ENCODE data around the gene FHL2.

FHL2 gene

DNA sequence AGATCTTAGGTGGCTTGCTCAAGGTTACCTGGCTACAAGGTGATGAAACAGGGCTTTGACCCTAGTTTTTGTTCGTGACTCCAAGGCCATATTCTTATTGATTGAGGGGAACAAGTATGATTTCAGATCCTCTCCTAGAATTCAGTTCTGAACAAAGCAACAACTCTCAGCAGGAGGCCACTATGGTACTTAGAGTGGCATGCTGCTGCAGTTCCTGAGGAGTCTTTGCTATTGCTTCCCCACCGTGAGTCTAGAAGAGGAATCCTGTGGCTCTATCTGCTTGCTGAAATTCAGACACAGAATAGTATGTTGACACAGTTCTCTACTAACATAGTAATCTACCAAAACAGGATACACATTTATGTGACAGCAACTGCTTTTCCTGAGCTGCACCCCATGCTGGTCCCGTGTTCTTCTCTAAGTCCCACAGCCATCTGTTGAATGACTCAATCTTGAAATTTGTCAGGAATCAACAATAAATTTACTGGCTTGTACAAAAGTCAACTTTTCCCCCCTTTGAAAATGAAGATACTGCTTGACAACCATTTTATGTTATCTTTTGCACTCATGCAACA is 73.4 kb downstream of the FHL2 start:
- Histone ChIP-seq H3K4me2 (peak overlapping the region in 7 of 11 experiments; percentile 2 to 75 (median 66); a peak in 10 of 22 replicates), H3K9me3 (replicated peaks in 1 of 11) (no peaks in the 10 kb centered on the region), H4K20me1 (peaks cover 19 to 82% (median 57%) of the 10 kb centered on the region in 11 experiments; a peak in 19 of 22 replicates), H3K9ac (no peak overlapping the region), H3K27ac (peak overlapping the region in 7 of 11 experiments; percentile 7 to 51 (median 36); a peak in 10 of 22 replicates), H3K4me1 (peaks cover 52 to 61% (median 56%) of the 10 kb centered on the region in 10 experiments), H3K36me3 (peaks cover 10 to 25% (median 17%) of the 10 kb centered on the region in 11 experiments; a peak in 19 of 22 replicates), H3K27me3 (no peaks in the 10 kb centered on the region), H3K4me3 (no peak overlapping the region)
- no peak for TF ChIP-seq Cebpa-rat (IDR thresholded peaks at IDR 0.05)

DNA sequence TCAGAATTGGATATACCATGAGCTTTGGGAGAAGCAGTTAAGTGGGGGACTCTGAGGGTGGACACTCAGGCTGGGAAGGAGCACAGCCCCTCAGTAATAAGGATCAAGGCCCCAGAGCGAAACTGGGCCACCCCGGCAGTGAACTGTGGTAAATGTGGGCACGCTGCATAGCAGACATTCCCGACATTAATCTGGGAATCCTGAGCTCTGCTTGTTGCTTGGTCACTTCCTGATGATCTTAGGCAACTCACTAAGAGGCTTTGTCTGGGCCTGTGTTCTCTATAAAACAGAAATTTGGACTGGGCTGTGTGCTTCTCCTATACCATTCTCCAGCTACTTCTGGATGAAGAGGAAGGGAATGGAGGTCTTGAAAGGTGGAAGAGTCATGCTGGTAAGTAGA is 74.1 kb downstream of the FHL2 start:
- no peaks in the 10 kb centered on the region for H3K27me3 ChIP-seq
- no peak overlapping the region for H3K4me3 ChIP-seq
- H3K27ac ChIP-seq, result peak overlapping the region in 8 of 11 experiments; percentile 7 to 51 (median 30); a peak in 11 of 22 replicates
- H3K4me1 ChIP-seq, result peaks cover 46 to 53% (median 50%) of the 10 kb centered on the region in 10 experiments
- no peaks in the 10 kb centered on the region for H3K9me3 ChIP-seq (replicated peaks in 1 of 11)
- TF ChIP-seq Cebpa-rat (IDR thresholded peaks at IDR 0.05), result no peak
- H4K20me1 ChIP-seq, result peaks cover 25 to 90% (median 64%) of the 10 kb centered on the region in 11 experiments; a peak in 19 of 22 replicates
- 0 out of 22 replicates have a peak overlapping the region, but pooled peaks of 1 of the 11 experiments have one; percentile 12 for H3K9ac ChIP-seq
- H3K4me2 ChIP-seq, result peak overlapping the region; percentile 2 to 75 (median 61); a peak in 17 of 22 replicates
- peaks cover 10 to 25% (median 17%) of the 10 kb centered on the region in 11 experiments; a peak in 19 of 22 replicates for H3K36me3 ChIP-seq

DNA sequence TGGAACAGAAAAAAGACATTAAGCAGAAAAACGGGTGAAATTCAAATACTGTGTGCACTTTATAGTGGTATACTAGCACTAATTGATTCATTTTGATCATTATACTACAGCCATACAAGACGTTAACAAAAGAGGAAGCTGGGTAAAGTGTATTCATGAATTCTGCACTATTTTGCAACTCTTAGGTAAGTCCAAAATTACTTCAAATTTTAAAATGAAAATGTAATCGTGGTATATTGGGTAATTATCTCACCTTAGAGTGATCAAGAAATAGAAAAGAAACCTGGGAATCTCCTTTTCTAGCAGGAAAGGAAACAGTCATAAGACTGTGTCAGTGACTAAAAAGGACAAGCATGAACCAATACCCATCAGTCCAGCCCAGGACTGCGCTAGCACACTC is 74.8 kb downstream of the FHL2 start:
- H3K4me2 ChIP-seq, result peak overlapping the region; percentile 46 to 75 (median 61)
- H3K27me3 ChIP-seq, result no peaks in the 10 kb centered on the region
- H3K9me3 ChIP-seq (replicated peaks in 1 of 11), result no peaks in the 10 kb centered on the region
- no peak overlapping the region for H3K9ac ChIP-seq
- H3K4me1 ChIP-seq, result peaks cover 46 to 53% (median 50%) of the 10 kb centered on the region in 10 experiments
- no peak overlapping the region for H3K4me3 ChIP-seq
- peaks cover 10 to 25% (median 17%) of the 10 kb centered on the region in 11 experiments; a peak in 19 of 22 replicates for H3K36me3 ChIP-seq
- H4K20me1 ChIP-seq, result peaks cover 25 to 90% (median 64%) of the 10 kb centered on the region in 11 experiments; a peak in 19 of 22 replicates
- H3K27ac ChIP-seq, result peak overlapping the region in 5 of 11 experiments; percentile 7 to 51 (median 36); a peak in 8 of 22 replicates
- no peak for TF ChIP-seq Cebpa-rat (IDR thresholded peaks at IDR 0.05)

DNA sequence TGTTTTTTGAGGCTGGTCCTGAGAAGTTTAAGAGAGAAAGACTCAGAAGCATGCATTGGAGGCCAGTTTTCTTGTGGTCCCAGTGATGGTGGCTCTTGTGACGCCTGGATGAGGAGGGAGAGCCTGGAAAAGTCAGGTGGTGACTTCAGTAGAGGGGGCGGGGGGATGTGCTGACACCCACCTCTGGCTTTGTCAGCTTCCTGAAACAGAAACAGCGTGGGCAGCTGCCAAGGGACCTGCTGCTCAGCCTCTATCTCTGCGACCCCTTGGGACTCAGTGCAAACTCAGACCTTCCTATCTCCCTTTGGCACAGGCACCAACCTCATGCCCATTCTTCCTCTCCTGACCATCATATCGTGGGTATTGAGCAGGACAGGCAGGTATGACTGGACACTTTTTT is 75.7 kb downstream of the FHL2 start:
- Histone ChIP-seq H4K20me1 (peaks cover 30 to 95% (median 73%) of the 10 kb centered on the region in 11 experiments; a peak in 19 of 22 replicates), H3K4me2 (peak overlapping the region; percentile 46 to 75 (median 61)), H3K27me3 (no peaks in the 10 kb centered on the region), H3K4me1 (peaks cover 37 to 44% (median 42%) of the 10 kb centered on the region in 10 experiments), H3K36me3 (peaks cover 10 to 25% (median 17%) of the 10 kb centered on the region in 11 experiments; a peak in 19 of 22 replicates), H3K4me3 (no peak overlapping the region), H3K9me3 (replicated peaks in 1 of 11) (no peaks in the 10 kb centered on the region), H3K27ac (peak overlapping the region in 3 of 11 experiments; percentile 7 to 43 (median 24); a peak in 5 of 22 replicates), H3K9ac (no peak overlapping the region)
- TF ChIP-seq Cebpa-rat (IDR thresholded peaks at IDR 0.05), result no peak

DNA sequence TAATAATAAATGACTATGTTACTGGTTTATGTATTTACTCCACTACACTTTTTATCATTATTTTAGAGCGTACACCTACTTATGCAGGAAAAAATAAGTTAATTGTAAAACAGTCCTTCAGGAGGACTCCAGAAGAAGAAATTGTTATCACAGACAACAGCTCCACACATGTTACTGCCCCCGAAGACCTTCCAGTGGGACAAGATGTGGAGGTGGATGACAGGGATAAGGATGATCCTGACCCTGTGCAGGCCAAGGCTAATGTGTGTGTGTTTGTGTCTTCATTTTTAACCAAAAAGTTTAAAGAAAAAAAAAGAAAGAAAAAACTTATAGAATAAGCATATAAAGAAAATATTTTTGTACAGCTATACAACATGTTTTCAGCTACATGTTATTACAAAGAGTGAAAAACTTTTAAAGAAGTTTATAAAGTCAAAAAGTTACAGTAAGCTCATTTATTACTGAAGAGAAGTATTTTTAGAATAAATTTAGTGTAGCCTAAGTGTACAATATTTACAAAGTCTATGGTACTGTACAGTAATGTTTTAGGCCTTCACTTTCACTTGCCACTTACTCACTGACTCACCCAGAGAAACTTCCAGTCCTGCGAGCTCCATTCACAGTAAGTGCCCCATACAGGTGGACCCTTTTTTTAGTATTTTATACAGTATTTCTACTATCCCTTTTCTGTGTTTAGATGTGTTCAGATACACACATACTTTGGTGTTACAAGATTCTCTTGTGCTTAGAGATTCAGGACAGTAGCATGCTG is 76.8 kb downstream of the FHL2 start:
- H3K4me1 ChIP-seq, result peaks cover 30 to 37% (median 33%) of the 10 kb centered on the region in 10 experiments

DNA sequence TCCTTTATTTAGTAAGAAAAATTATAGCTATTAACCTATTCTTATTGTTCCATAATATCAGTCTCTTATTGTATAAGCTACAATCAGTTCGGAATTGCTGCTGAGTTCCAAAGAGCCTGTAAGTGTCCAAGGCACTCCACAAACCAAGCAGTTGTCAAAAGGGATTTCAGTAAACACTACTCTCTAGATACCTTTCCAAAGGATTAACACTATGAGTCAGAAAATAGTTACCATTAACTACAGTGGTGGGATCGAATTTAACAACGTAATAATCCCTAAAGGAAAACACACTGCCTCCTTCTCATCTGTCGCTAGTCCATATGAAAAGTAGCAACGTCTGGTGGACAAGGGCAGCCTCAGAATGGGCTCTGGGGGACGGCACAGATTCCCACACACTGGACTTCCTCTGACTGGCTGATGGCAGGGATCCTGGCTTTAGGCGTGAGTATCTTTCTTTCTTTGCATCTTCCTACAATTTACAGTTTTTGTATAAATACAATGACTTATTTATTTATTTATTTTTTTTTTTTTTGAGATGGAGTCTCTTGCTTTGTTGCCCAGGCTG is 78.1 kb downstream of the FHL2 start:
- Histone ChIP-seq H3K4me2 (no peak overlapping the region), H3K27ac (no peak overlapping the region)

More for the DNA sequence above, 76.8 kb downstream of the FHL2 start:
- Histone ChIP-seq H3K27ac (no peak overlapping the region), H3K9ac (no peak overlapping the region), H3K9me3 (replicated peaks in 1 of 11) (no peaks in the 10 kb centered on the region), H3K36me3 (peaks cover 10 to 25% (median 17%) of the 10 kb centered on the region in 11 experiments; a peak in 19 of 22 replicates), H3K27me3 (no peaks in the 10 kb centered on the region), H3K4me2 (no peak overlapping the region), H4K20me1 (peaks cover 30 to 95% (median 70%) of the 10 kb centered on the region in 11 experiments; a peak in 19 of 22 replicates), H3K4me3 (no peak overlapping the region)
- TF ChIP-seq Cebpa-rat (IDR thresholded peaks at IDR 0.05), result no peak

DNA sequence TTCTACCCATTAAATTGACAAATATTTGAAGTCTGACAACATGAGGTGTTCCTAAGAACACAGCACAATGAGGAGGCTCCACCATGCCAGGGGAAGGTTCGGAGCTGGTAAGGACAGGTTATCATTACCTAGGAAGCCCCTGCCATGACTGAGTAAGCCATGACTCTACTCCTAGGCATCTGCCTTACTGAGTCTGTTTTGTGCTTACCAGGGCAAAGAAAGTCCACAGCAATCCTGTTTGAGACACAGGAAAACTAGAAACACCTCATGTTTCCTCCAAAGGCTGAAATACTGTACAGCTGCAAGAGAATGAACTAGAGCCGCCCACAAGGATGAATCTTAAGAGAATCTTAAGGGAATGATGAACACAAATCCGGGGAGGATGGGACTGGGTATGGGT is 80.9 kb downstream of the FHL2 start:
- Histone ChIP-seq H3K9ac (no peak overlapping the region), H3K27me3 (no peaks in the 10 kb centered on the region), H3K4me2 (no peak overlapping the region), H3K4me1 (peaks cover 3 to 21% (median 6%) of the 10 kb centered on the region in 10 experiments), H3K9me3 (replicated peaks in 1 of 11) (no peaks in the 10 kb centered on the region), H3K27ac (no peak overlapping the region), H4K20me1 (peaks cover 23 to 91% (median 58%) of the 10 kb centered on the region in 11 experiments; a peak in 19 of 22 replicates), H3K36me3 (peaks cover 0 to 8% (median 4%) of the 10 kb centered on the region in 11 experiments; a peak in 7 of 22 replicates), H3K4me3 (no peak overlapping the region)
- no peak for TF ChIP-seq Cebpa-rat (IDR thresholded peaks at IDR 0.05)

More for the DNA sequence above, 78.1 kb downstream of the FHL2 start:
- H4K20me1 ChIP-seq, result peaks cover 30 to 96% (median 80%) of the 10 kb centered on the region in 11 experiments; a peak in 19 of 22 replicates
- H3K4me3 ChIP-seq, result no peak overlapping the region
- H3K36me3 ChIP-seq, result peaks cover 10 to 25% (median 12%) of the 10 kb centered on the region in 11 experiments; a peak in 18 of 22 replicates
- H3K4me1 ChIP-seq, result peaks cover 30 to 34% (median 32%) of the 10 kb centered on the region in 10 experiments
- no peak overlapping the region for H3K9ac ChIP-seq
- H3K9me3 ChIP-seq (replicated peaks in 1 of 11), result no peaks in the 10 kb centered on the region
- TF ChIP-seq Cebpa-rat (IDR thresholded peaks at IDR 0.05), result no peak
- no peaks in the 10 kb centered on the region for H3K27me3 ChIP-seq

DNA sequence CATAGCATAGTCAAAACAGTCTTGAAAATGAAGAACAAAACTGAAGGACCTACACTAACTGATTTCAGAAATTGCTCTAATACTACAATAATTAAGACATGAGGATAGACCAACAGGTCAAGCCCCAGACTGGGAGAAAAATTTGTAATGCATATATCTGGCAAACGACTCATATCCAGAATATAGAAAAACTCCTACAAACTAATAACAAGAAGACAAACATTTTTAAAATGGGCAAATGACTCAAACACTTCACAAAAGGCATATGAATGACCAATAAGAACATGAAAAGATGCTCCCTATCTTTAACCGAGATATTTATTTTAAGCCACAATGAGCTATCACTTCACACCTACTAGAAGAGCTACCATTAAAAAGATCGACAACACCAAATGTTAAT is 83.5 kb downstream of the FHL2 start:
- Histone ChIP-seq H4K20me1 (peaks cover 18 to 91% (median 56%) of the 10 kb centered on the region in 11 experiments; a peak in 18 of 22 replicates), H3K9ac (no peak overlapping the region), H3K4me3 (no peak overlapping the region), H3K4me2 (no peak overlapping the region), H3K27me3 (no peaks in the 10 kb centered on the region), H3K27ac (no peak overlapping the region), H3K9me3 (replicated peaks in 1 of 11) (no peaks in the 10 kb centered on the region), H3K4me1 (peaks cover 0 to 20% (median 0%) of the 10 kb centered on the region in 10 experiments; a peak in 7 of 20 replicates), H3K36me3 (peaks cover 0 to 2% (median 0%) of the 10 kb centered on the region in 11 experiments; a peak in 2 of 22 replicates)
- TF ChIP-seq Cebpa-rat (IDR thresholded peaks at IDR 0.05), result no peak
